ENCODE results near the gene ANAPC2.

Gene ANAPC2

GRCh38 chr9:137173796-137174664, 14.3 kb downstream of the ANAPC2 start:
- DNase-seq: no peak

DNA sequence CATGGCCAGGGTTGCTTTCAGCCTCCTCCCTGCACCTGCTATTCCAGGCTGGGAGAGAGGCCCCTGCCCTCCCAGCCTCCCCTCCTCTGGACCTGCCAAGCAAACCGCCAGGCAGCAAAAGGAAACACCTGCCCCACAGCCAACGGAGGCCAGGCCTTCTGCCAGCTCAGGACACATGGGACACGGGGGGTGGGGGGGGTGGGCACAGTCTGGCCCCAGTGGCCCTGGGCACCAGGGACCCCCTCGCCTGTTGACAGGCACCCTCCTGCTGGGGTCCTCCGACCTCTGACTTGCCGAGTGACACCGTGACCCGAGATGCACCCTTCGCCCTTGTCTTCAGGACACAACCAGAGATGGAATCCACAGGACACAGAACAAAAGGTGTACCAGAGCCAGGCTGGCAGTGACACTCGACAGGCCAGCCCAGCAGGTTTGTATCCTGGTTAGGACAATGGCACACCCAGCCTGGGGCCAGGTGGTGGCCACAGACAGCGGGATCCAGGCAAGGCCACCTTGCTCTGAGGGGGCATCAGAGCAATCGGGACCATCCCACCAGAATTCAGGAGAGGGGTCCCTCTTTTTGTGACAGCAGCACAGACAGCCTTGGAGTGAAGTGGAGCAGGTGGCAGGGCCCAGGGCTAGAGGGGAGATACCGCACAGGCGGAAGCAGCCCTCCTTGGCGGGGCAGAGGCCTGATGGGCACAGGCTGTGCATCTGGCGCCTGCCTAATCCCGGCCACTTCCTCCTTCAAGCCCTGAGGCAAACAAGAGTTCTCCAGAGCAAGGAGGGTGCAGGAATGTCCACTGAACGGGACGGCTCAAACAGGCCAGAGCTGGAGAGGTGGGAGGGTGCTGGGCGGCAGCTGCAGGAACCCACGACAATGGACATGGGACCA, 15.2 kb downstream of the ANAPC2 start:
- DNase-seq: no peak

DNA sequence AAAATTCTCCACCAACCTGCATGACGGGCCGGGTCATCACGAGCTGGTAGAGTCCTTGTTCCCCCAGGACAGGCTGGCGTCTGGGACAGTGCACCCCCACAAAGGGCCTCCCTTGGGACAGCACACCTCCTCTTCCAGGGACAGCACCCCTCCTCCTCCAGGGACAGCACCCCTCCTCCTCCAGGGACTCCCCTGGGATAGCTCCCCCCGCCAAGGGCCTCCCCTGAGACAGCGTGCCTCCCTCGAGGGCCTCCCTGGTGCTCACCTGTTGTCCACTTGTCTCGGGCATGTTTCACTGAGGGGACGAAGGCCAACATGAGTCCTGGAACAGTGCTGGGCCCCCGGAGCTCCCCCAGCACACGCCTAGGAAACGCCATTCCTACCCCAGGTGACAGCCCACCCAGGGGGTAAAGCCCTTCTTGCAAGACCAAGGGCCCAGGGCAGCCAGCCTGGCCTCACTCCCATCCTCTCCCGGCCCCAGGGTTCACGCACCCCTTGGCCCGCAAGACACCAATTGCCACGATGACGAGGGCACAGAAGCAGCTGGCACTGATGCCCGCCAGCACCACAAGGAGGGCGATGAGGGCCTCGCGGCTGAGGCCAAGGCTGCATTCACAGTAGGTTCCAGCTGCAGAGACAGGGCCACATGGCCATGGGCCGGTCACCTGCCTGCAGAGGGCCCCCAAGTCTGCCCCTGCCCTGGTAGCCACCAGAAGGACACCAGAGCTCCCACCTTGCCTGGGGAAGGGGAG, 17.0 kb downstream of the ANAPC2 start:
- DNase-seq: no peak

DNA sequence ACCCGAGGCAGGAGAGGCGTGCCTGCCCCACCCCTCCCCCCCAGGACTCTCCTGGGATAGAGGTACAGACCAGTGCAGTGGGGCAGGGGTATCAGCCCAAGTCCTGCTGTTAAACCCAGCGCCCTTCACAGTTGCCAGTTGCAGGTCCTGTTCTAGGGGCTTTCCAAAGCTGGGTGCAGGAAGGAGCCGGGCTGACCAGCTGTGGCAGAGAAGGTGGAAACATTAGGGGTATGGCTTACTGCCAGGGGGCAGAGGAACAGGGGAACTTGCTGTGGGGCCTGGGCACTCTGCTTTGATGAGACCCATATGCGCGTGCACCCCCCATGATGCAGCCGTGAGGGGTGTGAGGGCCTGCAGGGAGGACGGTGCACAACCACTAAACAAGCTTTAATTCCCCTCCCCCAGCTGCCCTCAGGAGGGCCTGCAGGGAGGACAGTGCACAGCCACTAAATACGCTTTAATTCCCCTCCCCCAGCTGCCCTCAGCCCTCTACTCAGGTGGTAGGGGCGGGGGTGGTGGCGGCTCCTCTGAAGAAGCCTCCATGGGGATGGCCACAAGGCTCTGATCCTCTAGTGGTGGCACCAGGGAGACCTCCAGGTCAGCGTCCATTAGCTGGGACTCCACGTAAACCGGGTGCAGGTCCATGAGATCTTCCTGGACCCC, 17.7 kb downstream of the ANAPC2 start:
- DNase-seq: no peak

DNA sequence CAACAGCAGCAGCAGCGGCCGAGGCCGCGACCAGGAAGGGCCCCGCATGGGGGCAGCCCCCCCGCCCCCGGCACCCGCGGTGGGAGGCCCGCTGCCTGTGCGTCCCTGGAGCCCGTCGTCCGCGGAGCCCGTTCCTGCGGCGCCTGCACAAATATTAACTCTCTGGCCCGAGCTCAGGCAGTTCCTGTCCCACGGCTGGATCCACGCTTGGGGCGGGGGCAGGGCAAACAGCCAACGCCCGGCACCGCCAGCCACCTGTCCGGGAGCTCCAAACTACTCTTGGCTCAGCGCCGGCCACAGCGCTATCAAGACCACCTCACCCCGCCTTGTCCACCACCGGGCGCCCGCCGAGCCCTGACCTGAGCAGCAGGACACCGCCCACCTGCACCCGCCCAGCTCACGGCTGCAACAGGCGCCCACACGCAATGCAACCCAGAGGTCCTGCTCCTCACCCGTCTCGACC, 18.4 kb downstream of the ANAPC2 start, which contains the start of gene LRRC26:
LRRC26 (minus strand) TSS at position 156 of the 463 bp plus-strand sequence; CDS start at position 48, 108 bp downstream.
- DNase-seq: no peak

- DNase-seq: no peak
Measured at GRCh38 chr9:137168904-137169856, 19.2 kb downstream of the ANAPC2 start.

- DNase-seq: no peak
Measured at GRCh38 chr9:137168573-137168903, 19.8 kb downstream of the ANAPC2 start.

DNA sequence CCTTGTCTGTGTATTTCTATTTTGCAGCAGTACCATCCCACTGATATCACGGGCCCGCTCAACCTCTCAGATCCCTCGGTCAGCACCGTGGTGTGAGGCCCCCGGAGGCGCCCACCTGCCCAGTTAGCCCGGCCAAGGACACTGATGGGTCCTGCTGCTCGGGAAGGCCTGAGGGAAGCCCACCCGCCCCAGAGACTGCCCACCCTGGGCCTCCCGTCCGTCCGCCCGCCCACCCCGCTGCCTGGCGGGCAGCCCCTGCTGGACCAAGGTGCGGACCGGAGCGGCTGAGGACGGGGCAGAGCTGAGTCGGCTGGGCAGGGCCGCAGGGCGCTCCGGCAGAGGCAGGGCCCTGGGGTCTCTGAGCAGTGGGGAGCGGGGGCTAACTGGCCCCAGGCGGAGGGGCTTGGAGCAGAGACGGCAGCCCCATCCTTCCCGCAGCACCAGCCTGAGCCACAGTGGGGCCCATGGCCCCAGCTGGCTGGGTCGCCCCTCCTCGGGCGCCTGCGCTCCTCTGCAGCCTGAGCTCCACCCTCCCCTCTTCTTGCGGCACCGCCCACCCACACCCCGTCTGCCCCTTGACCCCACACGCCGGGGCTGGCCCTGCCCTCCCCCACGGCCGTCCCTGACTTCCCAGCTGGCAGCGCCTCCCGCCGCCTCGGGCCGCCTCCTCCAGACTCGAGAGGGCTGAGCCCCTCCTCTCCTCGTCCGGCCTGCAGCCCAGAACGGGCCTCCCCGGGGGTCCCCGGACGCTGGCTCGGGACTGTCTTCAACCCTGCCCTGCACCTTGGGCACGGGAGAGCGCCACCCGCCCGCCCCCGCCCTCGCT, 20.4 kb downstream of the ANAPC2 start:
- DNase-seq: no peak

- DNase-seq: no peak
Measured at GRCh38 chr9:137167277-137167746, 21.0 kb downstream of the ANAPC2 start.

DNA sequence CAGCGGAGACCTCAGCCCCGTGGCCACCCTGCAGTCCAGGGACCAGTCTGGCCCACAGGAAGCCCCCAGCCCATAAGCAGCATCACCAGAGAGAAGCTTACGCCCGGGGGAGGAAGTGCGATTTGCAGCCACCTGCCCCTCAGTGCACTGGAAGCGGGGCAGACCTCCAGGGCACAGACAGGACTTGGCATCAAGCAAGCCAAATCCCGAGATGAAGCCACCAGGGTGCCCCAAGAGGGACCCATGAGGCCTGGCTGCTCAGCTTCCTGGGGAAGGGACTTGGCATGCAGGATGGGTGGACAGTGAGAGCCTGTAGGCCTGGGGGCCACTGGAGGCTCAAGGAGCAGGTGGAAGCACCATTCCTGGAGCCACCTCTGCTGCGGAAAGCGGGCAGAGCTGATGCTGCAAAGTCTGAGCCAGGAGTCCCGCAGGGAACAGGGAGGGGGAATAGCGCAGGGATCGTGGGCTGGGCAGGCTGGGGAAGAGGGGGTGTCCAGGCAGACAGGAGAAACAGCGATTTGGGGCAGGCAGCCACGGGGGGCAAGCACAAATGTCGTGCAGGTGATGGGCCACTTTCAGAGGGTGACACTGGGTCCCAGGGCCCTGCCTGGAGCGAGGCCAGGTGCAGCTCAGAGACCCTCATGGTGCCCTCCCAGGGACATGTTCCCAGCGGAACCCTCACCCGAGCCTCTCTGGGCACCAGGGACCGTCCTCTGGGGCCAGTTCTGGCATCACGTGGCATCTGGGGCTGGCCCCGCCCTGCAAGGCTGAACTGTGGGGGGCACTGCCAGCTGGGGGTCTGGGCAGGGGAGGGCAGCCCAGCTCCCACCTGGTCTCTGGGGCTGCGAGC, 21.8 kb downstream of the ANAPC2 start:
- no peak for DNase-seq

DNA sequence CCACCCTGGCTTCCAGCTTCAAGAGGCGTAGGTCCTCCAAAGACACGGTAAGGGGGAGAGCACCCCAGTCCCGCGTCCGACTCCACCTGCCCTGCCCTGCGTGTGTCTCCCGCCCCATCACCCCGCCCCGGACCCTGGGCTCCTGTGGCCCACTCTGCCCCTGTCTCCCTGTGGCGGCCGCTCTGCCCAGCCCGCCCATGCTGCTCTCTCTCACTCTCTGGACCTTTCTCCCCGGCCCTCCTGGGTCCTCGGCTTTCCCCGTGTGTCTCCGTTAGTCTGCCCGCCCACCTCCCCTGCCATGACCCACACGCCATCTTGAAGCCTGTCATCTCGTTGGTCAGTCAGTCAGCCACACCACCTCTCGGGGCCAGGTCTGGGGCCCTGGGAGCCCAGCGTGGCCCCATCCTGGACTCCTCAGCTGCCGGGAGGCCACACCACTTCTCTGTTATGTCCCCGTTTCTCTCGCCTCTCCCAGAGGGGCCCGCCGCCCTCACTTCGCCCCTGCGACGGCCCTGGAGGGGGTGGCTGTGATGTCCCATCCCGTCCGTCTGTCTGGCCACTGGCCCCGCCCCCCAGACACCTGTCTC, 23.0 kb downstream of the ANAPC2 start:
- DNase-seq: no peak

DNA sequence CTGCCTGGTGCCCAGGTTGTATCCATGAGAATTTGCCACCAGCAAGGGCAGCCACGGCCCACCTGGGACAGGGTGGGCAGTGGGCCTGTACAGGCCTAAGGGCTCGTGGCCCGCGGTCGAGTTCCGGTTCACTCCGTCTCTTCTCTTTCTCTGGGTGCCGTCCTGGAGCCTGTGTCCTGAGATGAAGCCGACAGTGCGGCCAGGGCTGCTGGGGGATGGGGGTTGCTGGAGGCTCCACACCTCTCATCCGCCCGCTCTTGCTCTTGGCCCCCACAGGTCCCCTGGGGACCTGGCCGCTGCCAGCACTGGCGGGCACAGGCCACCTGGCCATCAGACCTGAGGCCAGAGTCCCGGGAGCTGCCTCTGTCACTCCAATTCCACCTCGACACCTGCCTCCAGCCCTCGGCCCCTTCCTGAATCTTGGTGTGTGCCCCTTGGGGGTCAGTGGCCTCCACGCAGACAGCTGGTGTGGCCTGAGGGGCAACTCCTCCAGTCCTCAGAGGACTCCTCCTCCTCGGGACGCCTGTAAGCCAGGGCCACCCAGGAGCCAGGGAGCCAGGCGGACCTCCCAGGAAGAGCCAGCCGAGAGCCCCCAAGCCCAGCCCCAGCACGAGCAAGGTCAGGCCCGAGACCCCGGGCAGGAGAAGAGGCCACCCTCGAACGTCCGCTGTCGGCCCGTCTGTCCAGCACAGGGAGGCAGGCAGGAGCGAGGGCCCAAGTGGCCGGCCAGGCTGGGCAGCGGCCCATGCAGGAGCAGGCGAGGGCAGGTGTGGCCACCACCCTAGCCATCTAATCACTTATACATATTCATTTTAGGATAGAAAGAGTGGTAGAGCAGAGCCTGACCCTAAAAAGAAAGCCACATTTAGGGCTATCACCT, 23.8 kb downstream of the ANAPC2 start:
- no peak for DNase-seq

- DNase-seq: no peak
Measured at GRCh38 chr9:137163805-137164204, 24.6 kb downstream of the ANAPC2 start.

GRCh38 chr9:137163365-137163715, 25.0 kb downstream of the ANAPC2 start:
- DNase-seq: no peak

DNA sequence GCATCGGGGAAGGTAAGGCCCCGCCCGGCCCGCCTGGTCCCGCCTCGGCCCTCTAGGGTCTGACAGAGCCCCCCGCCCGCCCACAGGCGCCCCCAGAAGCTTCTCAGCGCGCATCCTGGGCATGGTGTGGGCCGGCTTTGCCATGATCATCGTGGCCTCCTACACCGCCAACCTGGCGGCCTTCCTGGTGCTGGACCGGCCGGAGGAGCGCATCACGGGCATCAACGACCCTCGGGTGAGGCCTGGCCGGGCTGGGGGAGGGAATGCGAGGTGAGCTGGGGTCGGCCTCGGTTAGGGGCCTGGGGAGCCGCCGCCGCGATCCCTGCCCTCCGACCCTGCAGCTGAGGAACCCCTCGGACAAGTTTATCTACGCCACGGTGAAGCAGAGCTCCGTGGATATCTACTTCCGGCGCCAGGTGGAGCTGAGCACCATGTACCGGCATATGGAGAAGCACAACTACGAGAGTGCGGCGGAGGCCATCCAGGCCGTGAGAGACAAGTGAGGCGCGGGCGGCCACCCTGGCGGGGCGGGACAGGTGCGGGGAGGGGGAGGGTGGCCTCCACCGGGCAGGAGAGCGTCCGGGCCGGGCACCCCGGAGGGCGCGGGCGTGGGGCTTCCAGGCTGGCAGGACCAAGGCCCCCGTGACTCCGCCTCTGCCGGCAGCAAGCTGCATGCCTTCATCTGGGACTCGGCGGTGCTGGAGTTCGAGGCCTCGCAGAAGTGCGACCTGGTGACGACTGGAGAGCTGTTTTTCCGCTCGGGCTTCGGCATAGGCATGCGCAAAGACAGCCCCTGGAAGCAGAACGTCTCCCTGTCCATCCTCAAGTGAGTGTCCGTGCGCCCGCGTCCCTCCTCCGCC, 25.6 kb downstream of the ANAPC2 start:
- no peak for DNase-seq

DNA sequence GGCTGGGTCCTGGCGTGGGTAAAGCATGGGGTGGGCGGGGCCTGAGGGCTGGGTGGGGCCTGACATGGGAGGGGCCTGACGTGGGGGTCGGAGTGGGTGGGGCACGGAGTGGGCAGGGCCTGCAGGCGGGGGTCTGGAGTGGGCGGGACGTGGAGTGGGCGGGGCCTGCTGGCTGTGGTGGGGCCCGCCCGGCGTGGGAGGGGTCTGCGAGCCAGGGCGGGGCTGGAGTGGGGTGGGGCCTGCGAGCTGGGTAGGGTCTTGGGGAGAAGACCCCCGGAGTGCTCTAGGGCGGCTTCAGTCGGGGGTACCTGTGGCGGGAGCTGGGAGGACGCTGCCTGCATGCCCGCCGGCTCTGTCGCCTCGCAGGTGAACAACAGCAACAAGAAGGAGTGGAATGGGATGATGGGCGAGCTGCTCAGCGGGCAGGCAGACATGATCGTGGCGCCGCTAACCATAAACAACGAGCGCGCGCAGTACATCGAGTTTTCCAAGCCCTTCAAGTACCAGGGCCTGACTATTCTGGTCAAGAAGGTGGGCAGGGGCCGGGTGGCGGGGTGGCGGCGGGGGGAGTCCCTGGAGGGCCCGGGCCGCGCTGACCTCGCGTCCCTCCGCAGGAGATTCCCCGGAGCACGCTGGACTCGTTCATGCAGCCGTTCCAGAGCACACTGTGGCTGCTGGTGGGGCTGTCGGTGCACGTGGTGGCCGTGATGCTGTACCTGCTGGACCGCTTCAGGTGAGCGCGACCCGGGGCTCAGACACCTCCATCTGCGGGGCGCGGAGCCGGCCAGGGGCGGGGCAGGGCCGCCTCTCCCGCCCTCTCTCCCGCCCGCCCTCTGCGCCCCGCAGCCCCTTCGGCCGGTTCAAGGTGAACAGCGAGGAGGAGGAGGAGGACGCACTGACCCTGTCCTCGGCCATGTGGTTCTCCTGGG, 26.5 kb downstream of the ANAPC2 start:
- DNase-seq: no peak

All from NCI-H2107 (cell line).